H9 (cell line): ENCODE measurements around the gene SH3TC1. TPM values are rescaled to one million over a fixed set of nuclear protein-coding genes. Genes with fewer than 3 reads are reported as not detected.

Experiments used
- DNase-seq: peaks from one replicate; pipeline ENCODE4 v3.0.0-alpha.2; 2017
- H2AFZ ChIP-seq: one replicate; pipeline ENCODE4 v1.6.1; 2013; ENCODE audit warnings: mild to moderate bottlenecking, low read length, control low read depth, moderate library complexity
- H2AK5ac ChIP-seq: 2 replicates; pipeline ENCODE4 v1.6.1; 2013; ENCODE audit warnings: low read length, control low read depth, mixed read lengths; ENCODE audit not compliant: insufficient read length
- H2BK120ac ChIP-seq: one replicate; pipeline ENCODE4 v1.6.1; 2013; ENCODE audit warnings: low read depth, mild to moderate bottlenecking, low read length, control low read depth, inconsistent platforms; ENCODE audit not compliant: poor library complexity, severe bottlenecking
- H2BK12ac ChIP-seq: 2 replicates; pipeline ENCODE4 v1.6.1; 2013; ENCODE audit warnings: low read length, control low read depth, mixed read lengths, low read depth; ENCODE audit not compliant: insufficient read length
- H2BK15ac ChIP-seq: 2 replicates; pipeline ENCODE4 v1.6.1; 2013; ENCODE audit warnings: low read depth, low read length, control low read depth
- H2BK20ac ChIP-seq: one replicate; pipeline ENCODE4 v1.6.1; 2013; ENCODE audit warnings: low read depth, mild to moderate bottlenecking, low read length, control low read depth, inconsistent platforms; ENCODE audit not compliant: poor library complexity, severe bottlenecking
- H2BK5ac ChIP-seq: 2 replicates; pipeline ENCODE4 v1.6.1; 2013; ENCODE audit warnings: low read length, control low read depth, mixed read lengths; ENCODE audit not compliant: insufficient read length
- H3K14ac ChIP-seq: 2 replicates; pipeline ENCODE4 v1.6.1; 2013; ENCODE audit warnings: low read length, control low read depth; ENCODE audit not compliant: insufficient read depth
- H3K18ac ChIP-seq: 2 replicates; pipeline ENCODE4 v1.6.1; 2013; ENCODE audit warnings: low read depth, mild to moderate bottlenecking, mixed read lengths, low read length, control low read depth; ENCODE audit not compliant: insufficient read length
- H3K23ac ChIP-seq: 2 replicates; pipeline ENCODE4 v1.6.1; 2013; ENCODE audit warnings: low read length, control low read depth, mixed read lengths, low read depth; ENCODE audit not compliant: insufficient read length
- H3K23me2 ChIP-seq: 2 replicates; pipeline ENCODE4 v1.6.1; 2013; ENCODE audit warnings: low read depth, mild to moderate bottlenecking, mixed read lengths, low read length, control low read depth; ENCODE audit not compliant: insufficient read length, poor library complexity, severe bottlenecking
- H3K27ac ChIP-seq: 2 replicates; pipeline ENCODE4 v1.5.1; 2013; ENCODE audit warnings: low read length, control low read depth, mixed read lengths, low read depth; ENCODE audit not compliant: insufficient read length
- H3K27me3 ChIP-seq: 2 replicates; pipeline ENCODE4 v1.6.1; 2013; ENCODE audit warnings: low read length, control low read depth, inconsistent platforms; ENCODE audit not compliant: insufficient read depth
- H3K4ac ChIP-seq: 2 replicates; pipeline ENCODE4 v1.6.1; 2013; ENCODE audit warnings: low read depth, mild to moderate bottlenecking, control low read depth, inconsistent platforms, low read length, moderate library complexity
- H3K4me1 ChIP-seq: 2 replicates; pipeline ENCODE4 v1.6.1; 2013; ENCODE audit warnings: low read length, control low read depth, inconsistent platforms; ENCODE audit not compliant: insufficient read depth
- H3K4me2 ChIP-seq: 2 replicates; pipeline ENCODE4 v1.6.1; 2013; ENCODE audit warnings: low read length, control low read depth, mixed read lengths; ENCODE audit not compliant: insufficient read length, insufficient read depth
- H3K56ac ChIP-seq: 2 replicates; pipeline ENCODE4 v1.6.1; 2013; ENCODE audit warnings: low read depth, mild to moderate bottlenecking, mixed read lengths, low read length, control low read depth; ENCODE audit not compliant: insufficient read length
- H3K79me1 ChIP-seq: 2 replicates; pipeline ENCODE4 v1.6.1; 2013; ENCODE audit warnings: low read depth, mild to moderate bottlenecking, moderate library complexity, low read length, control low read depth, inconsistent platforms; ENCODE audit not compliant: insufficient read depth, poor library complexity, severe bottlenecking
- H3K79me2 ChIP-seq: 2 replicates; pipeline ENCODE4 v1.6.1; 2013; ENCODE audit warnings: low read length, control low read depth, inconsistent platforms; ENCODE audit not compliant: insufficient read depth
- H3K9ac ChIP-seq: 2 replicates; pipeline ENCODE4 v1.6.1; 2013; ENCODE audit warnings: low read length, control low read depth, mixed read lengths; ENCODE audit not compliant: insufficient read length; ENCODE audit errors: extremely low read depth
- H3K9me3 ChIP-seq: one replicate; pipeline ENCODE4 v1.6.1; 2013; ENCODE audit warnings: low read depth, low read length, inconsistent platforms; ENCODE audit not compliant: control insufficient read depth
- H3T11ph ChIP-seq: one replicate; pipeline ENCODE4 v1.6.1; 2013; ENCODE audit warnings: mild to moderate bottlenecking, low read length, control low read depth, inconsistent platforms
- H4K20me1 ChIP-seq: one replicate; pipeline ENCODE4 v1.6.1; 2013; ENCODE audit not compliant: control insufficient read depth, insufficient read length, insufficient read depth
- H4K5ac ChIP-seq: 2 replicates; pipeline ENCODE4 v1.6.1; 2013; ENCODE audit warnings: low read depth, mild to moderate bottlenecking, mixed read lengths, low read length, control low read depth; ENCODE audit not compliant: insufficient read length
- H4K8ac ChIP-seq: replicated peaks from 2 replicates; pipeline ENCODE4 v1.6.1; 2013; ENCODE audit warnings: low read length, control low read depth, mixed read lengths, low read depth; ENCODE audit not compliant: insufficient read length
- H4K91ac ChIP-seq: 2 replicates; pipeline ENCODE4 v1.6.1; 2013; ENCODE audit warnings: low read depth, mild to moderate bottlenecking, moderate library complexity, mixed read lengths, low read length, control low read depth; ENCODE audit not compliant: insufficient read length
- H3K27ac Mint-ChIP-seq, 3 experiments: 2 replicates in 2 of 3; 3 replicates in 1 of 3; pipeline ENCODE4 v1.8.0; 2020 to 2021; ENCODE audit warnings: mixed read lengths in 3 of 3, mild to moderate bottlenecking in 1 of 3, moderate library complexity in 1 of 3
- H3K27me3 Mint-ChIP-seq: 2 replicates; pipeline ENCODE4 v1.8.0; 2021; ENCODE audit warnings: low read depth, mild to moderate bottlenecking, moderate library complexity, mixed read lengths
- H3K36me3 Mint-ChIP-seq, 3 experiments: 2 replicates in 2 of 3; 3 replicates in 1 of 3; pipeline ENCODE4 v1.8.0; 2020 to 2021; ENCODE audit warnings: low read depth in 3 of 3, mixed read lengths in 3 of 3; ENCODE audit not compliant: insufficient read depth in 1 of 3
- H3K4me1 Mint-ChIP-seq, 2 experiments: 2 replicates each; pipeline ENCODE4 v1.8.0; 2020; ENCODE audit warnings: mixed read lengths in 2 of 2
- H3K4me3 Mint-ChIP-seq, 2 experiments: 2 replicates in 1 of 2; 3 replicates in 1 of 2; pipeline ENCODE4 v1.8.0; 2020 to 2021; ENCODE audit warnings: mild to moderate bottlenecking in 2 of 2, mixed read lengths in 2 of 2, moderate library complexity in 1 of 2
- H3K9me3 Mint-ChIP-seq, 2 experiments: 2 replicates in 1 of 2; 3 replicates in 1 of 2; pipeline ENCODE4 v1.8.0; 2020; ENCODE audit warnings: mild to moderate bottlenecking in 2 of 2, mixed read lengths in 2 of 2, moderate library complexity in 1 of 2
- WGBS: extraction: QIAGEN DNeasy Blood & Tissue Kit; methylation state at CpG from one replicate; pipeline ENCODE4 v1.1.7; 2013; ENCODE audit warnings: missing lambda C conversion rate, low lambda C conversion rate, mixed read lengths; ENCODE audit not compliant: insufficient read length; ENCODE audit errors: extremely low coverage; 5-methylcytosine and 5-hydroxymethylcytosine counted together
- total RNA-seq: library from RNA; stranded (reverse); gene quantifications from 2 replicates; pipeline ENCODE4 v1.2.1, GENCODE V29; 2021
- TF ChIP-seq, protein P1 (sequence below): fragments of 200-600 bp; sonication (generic); conservative IDR thresholded peaks from 3 replicates; pipeline ENCODE4 v1.8.0; 2021; ENCODE audit warnings: antibody characterized with exemption, mild to moderate bottlenecking

The SH3TC1 gene
- total RNA-seq, 1 experiment from 2014 or later: 0.74 TPM

DNA sequence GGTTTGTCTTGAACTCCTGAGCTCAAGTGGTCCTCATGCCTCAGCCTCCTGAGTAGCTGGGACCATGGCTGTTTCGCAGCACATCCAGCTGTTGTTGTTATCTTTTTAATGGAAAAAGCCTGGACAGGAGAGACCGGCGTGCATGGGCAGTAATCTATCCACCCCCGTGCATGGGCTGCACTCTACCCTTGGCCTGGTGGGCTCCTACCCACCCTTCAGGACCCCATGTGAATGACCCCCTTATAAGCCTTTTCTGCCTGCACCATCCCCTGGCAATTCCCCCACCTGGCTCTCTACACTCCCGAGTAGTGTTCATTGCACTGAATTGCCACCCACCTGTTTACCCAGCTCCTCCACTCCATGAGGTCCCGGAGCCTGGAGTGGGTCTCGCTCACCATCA is 51.5 kb downstream of the SH3TC1 start:
- Mint-ChIP-seq H3K4me1 (0 out of 4 replicates have a peak, but pooled peaks cover 0 to 3% of the 10 kb centered on the region in 2 experiments), H3K36me3 (no peaks in the 10 kb centered on the region; a peak in 1 of 7 replicates), H3K9me3 (peaks cover 0 to 8% of the 10 kb centered on the region in 2 experiments; a peak in 2 of 5 replicates), H3K27ac (no peak overlapping the region), H3K4me3 (no peak overlapping the region), H3K27me3 (no peaks in the 10 kb centered on the region)
- H3K4me1 ChIP-seq: no peaks in the 10 kb centered on the region
- H4K5ac ChIP-seq: no peak overlapping the region
- H2BK15ac ChIP-seq: no peak overlapping the region
- H3K4ac ChIP-seq: no peak overlapping the region
- no peak overlapping the region for H3K23ac ChIP-seq
- no peak overlapping the region for H2BK120ac ChIP-seq
- no peaks in the 10 kb centered on the region for H3K27me3 ChIP-seq
- H2BK20ac ChIP-seq: no peak overlapping the region
- H3T11ph ChIP-seq: no peak overlapping the region
- H3K23me2 ChIP-seq: no peaks in the 10 kb centered on the region
- no peaks in the 10 kb centered on the region for H3K9me3 ChIP-seq
- H2AK5ac ChIP-seq: no peak overlapping the region
- no peak overlapping the region for H3K27ac ChIP-seq
- no peaks in the 10 kb centered on the region for H3K79me2 ChIP-seq
- H3K79me1 ChIP-seq: no peaks in the 10 kb centered on the region
- no peak overlapping the region for H3K56ac ChIP-seq
- no peak overlapping the region for H3K14ac ChIP-seq
- H4K8ac ChIP-seq: no peak overlapping the region
- no CpG with 5 or more reads among the region's 7 CpGs for WGBS
- H3K4me2 ChIP-seq: no peak overlapping the region
- H4K91ac ChIP-seq: no peak overlapping the region
- no peak overlapping the region for H3K18ac ChIP-seq
- no peak overlapping the region for H2BK12ac ChIP-seq
- no peak overlapping the region for H3K9ac ChIP-seq
- H2BK5ac ChIP-seq: no peak overlapping the region
- no peak overlapping the region for H2AFZ ChIP-seq
- TF ChIP-seq, protein P1, sequence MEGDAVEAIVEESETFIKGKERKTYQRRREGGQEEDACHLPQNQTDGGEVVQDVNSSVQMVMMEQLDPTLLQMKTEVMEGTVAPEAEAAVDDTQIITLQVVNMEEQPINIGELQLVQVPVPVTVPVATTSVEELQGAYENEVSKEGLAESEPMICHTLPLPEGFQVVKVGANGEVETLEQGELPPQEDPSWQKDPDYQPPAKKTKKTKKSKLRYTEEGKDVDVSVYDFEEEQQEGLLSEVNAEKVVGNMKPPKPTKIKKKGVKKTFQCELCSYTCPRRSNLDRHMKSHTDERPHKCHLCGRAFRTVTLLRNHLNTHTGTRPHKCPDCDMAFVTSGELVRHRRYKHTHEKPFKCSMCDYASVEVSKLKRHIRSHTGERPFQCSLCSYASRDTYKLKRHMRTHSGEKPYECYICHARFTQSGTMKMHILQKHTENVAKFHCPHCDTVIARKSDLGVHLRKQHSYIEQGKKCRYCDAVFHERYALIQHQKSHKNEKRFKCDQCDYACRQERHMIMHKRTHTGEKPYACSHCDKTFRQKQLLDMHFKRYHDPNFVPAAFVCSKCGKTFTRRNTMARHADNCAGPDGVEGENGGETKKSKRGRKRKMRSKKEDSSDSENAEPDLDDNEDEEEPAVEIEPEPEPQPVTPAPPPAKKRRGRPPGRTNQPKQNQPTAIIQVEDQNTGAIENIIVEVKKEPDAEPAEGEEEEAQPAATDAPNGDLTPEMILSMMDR: no peak
- no peaks in the 10 kb centered on the region for H4K20me1 ChIP-seq
- DNase-seq: no peak
